GM19043 (cell line): ENCODE measurements around the gene MAP6D1.

ENCODE experiments used
- ATAC-seq: cut with Tn5 transposase; IDR thresholded peaks from one replicate; pipeline ENCODE4 v1.9.1; 2021; ENCODE audit warnings: low read depth; ENCODE audit not compliant: unreplicated experiment

MAP6D1 gene

GRCh38 chr3:183825456-183826161 lies at the start of gene MAP6D1:
MAP6D1 (minus strand) TSS chr3:183825577; CDS start chr3:183825547, 30 bp downstream.
- peak; percentile 52 for ATAC-seq

GRCh38 chr3:183873914-183874313 lies 48.5 kb upstream of the MAP6D1 start:
- ATAC-seq, result no peak

GRCh38 chr3:183871541-183871940 lies 46.2 kb upstream of the MAP6D1 start:
- no peak for ATAC-seq

- no peak for ATAC-seq
Measured at GRCh38 chr3:183870563-183870962, 45.2 kb upstream of the MAP6D1 start.

- no peak for ATAC-seq
Measured at GRCh38 chr3:183868796-183869195, 43.4 kb upstream of the MAP6D1 start.

GRCh38 chr3:183862610-183863009 lies 37.2 kb upstream of the MAP6D1 start:
- ATAC-seq, result no peak

- no peak for ATAC-seq
Measured at GRCh38 chr3:183857863-183858262, 32.5 kb upstream of the MAP6D1 start.

- no peak for ATAC-seq
Measured at GRCh38 chr3:183854318-183855035, 29.1 kb upstream of the MAP6D1 start.

- ATAC-seq, result no peak
Measured at GRCh38 chr3:183845608-183846288, 20.4 kb upstream of the MAP6D1 start.

GRCh38 chr3:183845090-183845489 lies 19.7 kb upstream of the MAP6D1 start:
- no peak for ATAC-seq

GRCh38 chr3:183844606-183845005 lies 19.2 kb upstream of the MAP6D1 start:
- no peak for ATAC-seq

GRCh38 chr3:183839751-183840150 lies 14.4 kb upstream of the MAP6D1 start:
- ATAC-seq, result no peak

- ATAC-seq, result no peak
Measured at GRCh38 chr3:183837894-183838293, 12.5 kb upstream of the MAP6D1 start.

- ATAC-seq, result no peak
Measured at GRCh38 chr3:183837390-183837789, 12.0 kb upstream of the MAP6D1 start.

- ATAC-seq, result no peak
Measured at GRCh38 chr3:183833516-183833915, 8.1 kb upstream of the MAP6D1 start.

GRCh38 chr3:183830187-183830586 lies 4.8 kb upstream of the MAP6D1 start:
- ATAC-seq, result no peak

GRCh38 chr3:183829466-183829865 lies 4.1 kb upstream of the MAP6D1 start:
- ATAC-seq, result no peak

- no peak for ATAC-seq
Measured at GRCh38 chr3:183828538-183828870, 3.1 kb upstream of the MAP6D1 start.

- ATAC-seq, result no peak
Measured at GRCh38 chr3:183827809-183828537, 2.6 kb upstream of the MAP6D1 start.

GRCh38 chr3:183826448-183827250 lies 1.3 kb upstream of the MAP6D1 start:
- no peak for ATAC-seq
